Occipital lobe (tissue), 2 donors: ENCODE results near the gene AP1S3. TPM values are rescaled to one million over a fixed set of nuclear protein-coding genes. Genes with fewer than 3 reads are reported as not detected.

Experiments
- DNase-seq: peaks from one replicate; lab custom pipeline; 2025; lab: John Stamatoyannopoulos, UW
- total RNA-seq: library from RNA; depleted of rRNA; stranded (reverse); fragments of >200 nt; gene quantifications from one replicate; pipeline ENCODE4 v1.2.3, GENCODE V29; 2014

The AP1S3 gene
- total RNA-seq, 1 donor from 2014 or later = 2.7 TPM

GRCh38 chr2:223724861-223725260 is 112.5 kb downstream of the AP1S3 start:
- no peak for DNase-seq

- DNase-seq = no peak
These were observed 113.4 kb downstream of the AP1S3 start for GRCh38 chr2:223723954-223724411.

- no peak for DNase-seq
These were observed 115.2 kb downstream of the AP1S3 start for GRCh38 chr2:223722226-223722625.

GRCh38 chr2:223721746-223722145 is 115.6 kb downstream of the AP1S3 start:
- no peak for DNase-seq

GRCh38 chr2:223720367-223720766 is 117.0 kb downstream of the AP1S3 start:
- DNase-seq = no peak

GRCh38 chr2:223712642-223713041 is 124.7 kb downstream of the AP1S3 start:
- no peak for DNase-seq

- no peak for DNase-seq
These were observed 125.6 kb downstream of the AP1S3 start for GRCh38 chr2:223711596-223712326.

Other genes starting within 250 kb of the AP1S3 start
- gene SCG2, start 235.2 kb downstream of the AP1S3 start, total RNA-seq = 52.9 TPM
- 67.8 TPM for gene WDFY1, start 107.8 kb upstream of the AP1S3 start, total RNA-seq
- gene MRPL44, start 119.9 kb upstream of the AP1S3 start, total RNA-seq = 80.2 TPM
- 43.8 TPM for gene SERPINE2, start 201.7 kb upstream of the AP1S3 start, total RNA-seq